Muscle layer of colon (tissue), 2 donors: ENCODE results near the gene AFAP1L2.

Experiments
- H3K27ac ChIP-seq: one replicate; pipeline ENCODE4 v1.7.0; 2013; ENCODE audit warnings: low read depth, mild to moderate bottlenecking, low read length, moderate library complexity
- H3K27me3 ChIP-seq, 2 donors: one replicate each; pipeline ENCODE4 v1.7.0; 2013; ENCODE audit warnings: low read length in 2 of 2, mild to moderate bottlenecking in 2 of 2; ENCODE audit not compliant: insufficient read depth in 2 of 2, control insufficient read depth in 1 of 2
- H3K36me3 ChIP-seq: one replicate; pipeline ENCODE4 v1.7.0; 2013; ENCODE audit warnings: mild to moderate bottlenecking, low read length; ENCODE audit not compliant: insufficient read depth
- H3K4me1 ChIP-seq: one replicate; pipeline ENCODE4 v1.7.0; 2013; ENCODE audit warnings: mild to moderate bottlenecking, low read length; ENCODE audit not compliant: insufficient read depth
- H3K4me3 ChIP-seq, 2 donors: one replicate each; pipeline ENCODE4 v1.7.0; 2013; ENCODE audit warnings: low read length in 2 of 2, low read depth in 1 of 2, mild to moderate bottlenecking in 1 of 2, moderate library complexity in 1 of 2
- H3K9ac ChIP-seq: one replicate; pipeline ENCODE4 v1.7.0; 2013; ENCODE audit warnings: low read length
- H3K9me3 ChIP-seq: one replicate; pipeline ENCODE4 v1.7.0; 2013; ENCODE audit warnings: mild to moderate bottlenecking, low read length
- donor health status: abdominal sarcoma.
- donor health status: Adenocarcinoma of cecum.

AFAP1L2 gene

GRCh38 chr10:114262496-114262895 is 141.8 kb downstream of the AFAP1L2 start:
- Histone ChIP-seq H3K36me3 (no peaks in the 10 kb centered on the region), H3K4me1 (peaks cover 8% of the 10 kb centered on the region), H3K27me3 (no peaks in the 10 kb centered on the region), H3K4me3 (no peak overlapping the region), H3K27ac (no peak overlapping the region), H3K9ac (no peak overlapping the region), H3K9me3 (no peaks in the 10 kb centered on the region)

GRCh38 chr10:114261076-114261475 is 143.2 kb downstream of the AFAP1L2 start:
- peaks cover 8% of the 10 kb centered on the region for H3K4me1 ChIP-seq
- no peak overlapping the region for H3K4me3 ChIP-seq
- H3K27ac ChIP-seq: no peak overlapping the region

GRCh38 chr10:114260366-114260765 is 143.9 kb downstream of the AFAP1L2 start:
- Histone ChIP-seq H3K36me3 (no peaks in the 10 kb centered on the region), H3K27me3 (no peaks in the 10 kb centered on the region), H3K27ac (no peak overlapping the region), H3K4me3 (no peak overlapping the region), H3K4me1 (peaks cover 8% of the 10 kb centered on the region), H3K9me3 (no peaks in the 10 kb centered on the region), H3K9ac (no peak overlapping the region)

More at GRCh38 chr10:114261076-114261475, 143.2 kb downstream of the AFAP1L2 start:
- Histone ChIP-seq H3K9me3 (no peaks in the 10 kb centered on the region), H3K27me3 (no peaks in the 10 kb centered on the region), H3K36me3 (no peaks in the 10 kb centered on the region), H3K9ac (no peak overlapping the region)

- no peak overlapping the region for H3K9ac ChIP-seq
- no peak overlapping the region for H3K4me3 ChIP-seq
- H3K36me3 ChIP-seq: no peaks in the 10 kb centered on the region
- H3K27me3 ChIP-seq: no peaks in the 10 kb centered on the region
- no peak overlapping the region for H3K27ac ChIP-seq
- H3K9me3 ChIP-seq: no peaks in the 10 kb centered on the region
- peaks cover 8% of the 10 kb centered on the region for H3K4me1 ChIP-seq
Observed at GRCh38 chr10:114259824-114260223, 144.5 kb downstream of the AFAP1L2 start.

GRCh38 chr10:114258274-114258840 is 145.9 kb downstream of the AFAP1L2 start:
- Histone ChIP-seq H3K27ac (no peak overlapping the region), H3K9me3 (no peaks in the 10 kb centered on the region), H3K27me3 (no peaks in the 10 kb centered on the region), H3K9ac (no peak overlapping the region), H3K36me3 (no peaks in the 10 kb centered on the region), H3K4me1 (peaks cover 8% of the 10 kb centered on the region), H3K4me3 (no peak overlapping the region)

GRCh38 chr10:114257498-114257897 is 146.8 kb downstream of the AFAP1L2 start:
- no peak overlapping the region for H3K9ac ChIP-seq
- no peaks in the 10 kb centered on the region for H3K27me3 ChIP-seq
- H3K4me1 ChIP-seq: peaks cover 8% of the 10 kb centered on the region
- no peak overlapping the region for H3K4me3 ChIP-seq
- H3K9me3 ChIP-seq: no peaks in the 10 kb centered on the region
- no peaks in the 10 kb centered on the region for H3K36me3 ChIP-seq
- no peak overlapping the region for H3K27ac ChIP-seq

- H3K27ac ChIP-seq: no peak overlapping the region
- no peak overlapping the region for H3K9ac ChIP-seq
- H3K36me3 ChIP-seq: no peaks in the 10 kb centered on the region
- no peak overlapping the region for H3K4me3 ChIP-seq
- H3K9me3 ChIP-seq: no peaks in the 10 kb centered on the region
- peaks cover 8% of the 10 kb centered on the region for H3K4me1 ChIP-seq
- H3K27me3 ChIP-seq: no peaks in the 10 kb centered on the region
Observed at GRCh38 chr10:114256822-114257221, 147.5 kb downstream of the AFAP1L2 start.

- Histone ChIP-seq H3K4me3 (no peak overlapping the region), H3K4me1 (peaks cover 8% of the 10 kb centered on the region), H3K27me3 (no peaks in the 10 kb centered on the region), H3K36me3 (no peaks in the 10 kb centered on the region), H3K9ac (no peak overlapping the region), H3K9me3 (no peaks in the 10 kb centered on the region), H3K27ac (no peak overlapping the region)
Observed at GRCh38 chr10:114256008-114256765, 148.1 kb downstream of the AFAP1L2 start.

- Histone ChIP-seq H3K27me3 (no peaks in the 10 kb centered on the region), H3K4me3 (no peak overlapping the region), H3K9ac (no peak overlapping the region), H3K36me3 (no peaks in the 10 kb centered on the region), H3K9me3 (no peaks in the 10 kb centered on the region), H3K27ac (no peak overlapping the region), H3K4me1 (peaks cover 2% of the 10 kb centered on the region)
Observed at GRCh38 chr10:114255227-114255626, 149.1 kb downstream of the AFAP1L2 start.

GRCh38 chr10:114252883-114253282 is 151.4 kb downstream of the AFAP1L2 start:
- Histone ChIP-seq H3K36me3 (no peaks in the 10 kb centered on the region), H3K9me3 (no peaks in the 10 kb centered on the region), H3K27ac (no peak overlapping the region), H3K27me3 (no peaks in the 10 kb centered on the region), H3K9ac (no peak overlapping the region), H3K4me3 (no peak overlapping the region), H3K4me1 (no peaks in the 10 kb centered on the region)

- H3K36me3 ChIP-seq: no peaks in the 10 kb centered on the region
- no peak overlapping the region for H3K4me3 ChIP-seq
- H3K9me3 ChIP-seq: no peaks in the 10 kb centered on the region
- H3K27ac ChIP-seq: no peak overlapping the region
- no peak overlapping the region for H3K9ac ChIP-seq
- no peaks in the 10 kb centered on the region for H3K27me3 ChIP-seq
- H3K4me1 ChIP-seq: no peaks in the 10 kb centered on the region
Observed at GRCh38 chr10:114252092-114252491, 152.2 kb downstream of the AFAP1L2 start.

- Histone ChIP-seq H3K9me3 (no peaks in the 10 kb centered on the region), H3K36me3 (no peaks in the 10 kb centered on the region), H3K9ac (no peak overlapping the region), H3K27me3 (no peaks in the 10 kb centered on the region), H3K4me1 (no peaks in the 10 kb centered on the region), H3K4me3 (no peak overlapping the region), H3K27ac (no peak overlapping the region)
Observed at GRCh38 chr10:114250716-114251115, 153.6 kb downstream of the AFAP1L2 start.
